Activated T-cell treated with anti-CD3 and anti-CD28 coated beads, Interleukin-2, amount 50 U/mL, for 24 hours (primary cell): ENCODE measurements around the gene OCA2.

Experiments
- DNase-seq: peaks from one replicate; pipeline ENCODE4 v3.0.0-alpha.2; 2020
- H3K27ac Mint-ChIP-seq: 2 replicates; pipeline ENCODE4 v1.8.0; 2020; ENCODE audit warnings: mild to moderate bottlenecking, mixed read lengths
- H3K27me3 Mint-ChIP-seq: 2 replicates; pipeline ENCODE4 v1.8.0; 2020; ENCODE audit warnings: mixed read lengths
- H3K36me3 Mint-ChIP-seq: 2 replicates; pipeline ENCODE4 v1.8.0; 2020; ENCODE audit warnings: low read depth, mixed read lengths
- H3K4me1 Mint-ChIP-seq: 2 replicates; pipeline ENCODE4 v1.8.0; 2020; ENCODE audit warnings: low read depth, mixed read lengths
- H3K4me3 Mint-ChIP-seq: 2 replicates; pipeline ENCODE4 v1.8.0; 2020; ENCODE audit warnings: mild to moderate bottlenecking, moderate library complexity, mixed read lengths
- H3K9me3 Mint-ChIP-seq: 2 replicates; pipeline ENCODE4 v1.8.0; 2020; ENCODE audit warnings: mixed read lengths

Gene OCA2

DNA sequence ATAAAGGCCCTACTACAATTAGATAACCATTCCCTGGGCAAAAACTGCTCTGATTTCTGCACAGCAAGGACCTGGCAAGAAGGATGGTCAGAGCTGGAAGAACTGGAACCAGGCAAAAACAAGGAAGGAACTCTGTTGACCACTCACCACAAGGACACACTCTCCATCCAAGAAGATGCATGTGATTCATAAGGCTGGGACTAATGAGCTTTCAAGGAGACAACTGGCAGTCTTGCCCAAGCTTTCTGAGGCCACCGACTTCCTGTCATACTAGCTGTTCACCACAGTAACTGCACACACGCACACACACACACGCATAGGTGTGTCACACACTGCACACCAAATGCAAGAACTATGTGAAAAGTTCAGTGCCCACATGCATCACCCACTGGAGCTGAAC is 256.6 kb downstream of the OCA2 start:
- DNase-seq: no peak
- peaks cover under 1% of the 10 kb centered on the region for H3K9me3 Mint-ChIP-seq
- H3K36me3 Mint-ChIP-seq: no peaks in the 10 kb centered on the region
- no peak overlapping the region for H3K27ac Mint-ChIP-seq
- no peaks in the 10 kb centered on the region for H3K4me1 Mint-ChIP-seq
- H3K27me3 Mint-ChIP-seq: peaks cover 6% of the 10 kb centered on the region
- no peak overlapping the region for H3K4me3 Mint-ChIP-seq

DNA sequence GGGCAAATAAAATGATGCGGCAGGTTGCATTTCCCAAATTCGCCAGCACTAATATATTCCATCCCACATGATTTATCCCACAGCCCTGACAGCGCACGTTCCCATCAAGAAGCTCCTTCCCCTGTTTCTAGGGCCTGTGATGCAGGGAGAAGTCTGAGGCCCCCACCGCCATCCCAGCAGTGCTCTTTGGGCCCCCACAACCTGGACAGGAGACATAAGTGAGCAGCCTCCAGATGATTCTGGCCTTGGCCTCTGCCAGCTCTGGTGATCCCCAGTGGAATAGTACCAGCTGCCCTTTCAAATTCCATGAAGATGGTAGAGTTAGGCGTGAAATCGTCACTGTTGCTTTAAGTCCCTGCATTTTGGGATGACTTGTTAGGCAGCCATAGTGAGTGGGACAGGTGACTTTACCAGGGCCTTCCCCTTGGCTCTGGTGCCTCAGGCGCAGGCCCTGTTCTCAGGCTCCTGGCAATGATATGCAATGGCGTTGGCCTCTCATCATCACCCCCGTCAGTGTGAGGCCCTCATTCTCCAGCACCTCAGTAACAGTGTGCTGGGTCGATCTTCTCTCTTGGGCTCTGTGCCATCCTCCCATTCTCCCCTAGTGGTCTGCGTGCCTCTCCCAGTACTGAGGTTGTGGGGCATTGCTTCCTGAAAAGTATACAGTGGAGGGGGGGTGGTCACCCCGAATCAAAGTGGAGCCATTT is 263.7 kb downstream of the OCA2 start:
- Mint-ChIP-seq H3K36me3 (no peaks in the 10 kb centered on the region), H3K4me3 (no peak overlapping the region), H3K27ac (no peak overlapping the region), H3K9me3 (no peaks in the 10 kb centered on the region), H3K27me3 (peaks cover 18% of the 10 kb centered on the region), H3K4me1 (no peaks in the 10 kb centered on the region)
- DNase-seq: no peak

DNA sequence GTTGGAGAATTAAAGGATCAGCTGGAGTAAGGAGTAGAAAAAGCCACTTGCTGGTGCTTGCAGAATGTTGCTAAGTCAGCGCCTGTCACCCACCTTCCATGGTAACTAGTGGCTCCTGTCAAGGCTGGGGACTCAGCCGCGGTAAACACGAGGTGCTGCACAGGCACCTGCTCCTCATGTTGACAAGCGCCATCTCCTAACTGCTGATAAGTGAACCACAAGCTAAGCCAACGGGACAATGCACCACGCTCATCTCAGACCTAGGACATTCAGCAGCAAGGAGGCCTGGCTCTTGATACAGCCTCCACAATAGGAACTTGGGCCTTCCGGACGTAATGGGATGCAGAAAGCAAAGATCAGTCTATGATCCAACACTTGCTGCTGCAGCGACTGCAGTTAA is 264.4 kb downstream of the OCA2 start:
- Mint-ChIP-seq H3K27ac (no peak overlapping the region), H3K27me3 (peaks cover 18% of the 10 kb centered on the region), H3K36me3 (no peaks in the 10 kb centered on the region)

DNA sequence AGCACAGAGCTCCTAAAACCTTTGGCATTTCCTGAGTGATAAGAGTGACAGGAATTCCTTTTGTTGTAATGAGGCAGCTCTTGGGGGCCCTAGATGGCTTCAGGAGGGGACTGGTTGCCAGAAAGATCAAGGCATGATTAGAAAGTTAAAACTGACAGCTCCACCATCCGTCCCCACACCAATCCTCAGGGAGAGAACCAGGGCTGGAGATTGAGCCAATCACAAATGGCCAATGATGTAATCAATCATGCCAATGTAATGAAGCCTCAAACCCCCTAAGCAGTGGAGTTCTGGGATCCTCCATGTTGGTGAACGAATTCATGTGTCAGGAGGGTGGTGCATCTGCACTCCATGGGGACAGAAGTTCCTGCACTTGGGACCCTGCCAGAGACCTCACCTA is 265.1 kb downstream of the OCA2 start:
- no peaks in the 10 kb centered on the region for H3K4me1 Mint-ChIP-seq
- no peak for DNase-seq
- no peaks in the 10 kb centered on the region for H3K36me3 Mint-ChIP-seq
- H3K4me3 Mint-ChIP-seq: no peak overlapping the region
- H3K27ac Mint-ChIP-seq: no peak overlapping the region
- peaks cover 18% of the 10 kb centered on the region for H3K27me3 Mint-ChIP-seq
- no peaks in the 10 kb centered on the region for H3K9me3 Mint-ChIP-seq

More for the DNA sequence above, 264.4 kb downstream of the OCA2 start:
- no peak overlapping the region for H3K4me3 Mint-ChIP-seq
- no peak for DNase-seq
- no peaks in the 10 kb centered on the region for H3K9me3 Mint-ChIP-seq
- H3K4me1 Mint-ChIP-seq: no peaks in the 10 kb centered on the region

DNA sequence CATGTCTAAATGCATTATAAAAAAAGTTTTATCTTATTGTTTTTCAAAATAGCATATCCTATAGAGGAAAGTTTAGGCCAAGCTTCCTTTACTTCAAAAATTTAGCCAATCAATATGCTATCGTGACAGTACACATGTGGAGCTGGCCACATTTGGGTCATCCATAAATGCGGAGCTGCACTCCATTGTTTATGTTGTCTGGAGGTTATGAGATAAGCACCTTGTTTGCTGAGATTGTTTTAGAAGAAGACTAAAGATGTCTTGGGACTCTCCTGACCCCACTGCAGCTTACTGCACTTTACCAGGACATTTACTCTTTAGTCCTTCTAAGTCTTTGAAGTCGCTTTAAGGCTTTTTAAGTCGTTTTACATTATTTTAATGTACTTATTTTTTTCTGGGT is 265.9 kb downstream of the OCA2 start:
- H3K36me3 Mint-ChIP-seq: no peaks in the 10 kb centered on the region
- H3K27ac Mint-ChIP-seq: no peak overlapping the region
- H3K9me3 Mint-ChIP-seq: no peaks in the 10 kb centered on the region
- H3K4me1 Mint-ChIP-seq: no peaks in the 10 kb centered on the region
- DNase-seq: no peak
- no peak overlapping the region for H3K4me3 Mint-ChIP-seq
- peaks cover 17% of the 10 kb centered on the region for H3K27me3 Mint-ChIP-seq

DNA sequence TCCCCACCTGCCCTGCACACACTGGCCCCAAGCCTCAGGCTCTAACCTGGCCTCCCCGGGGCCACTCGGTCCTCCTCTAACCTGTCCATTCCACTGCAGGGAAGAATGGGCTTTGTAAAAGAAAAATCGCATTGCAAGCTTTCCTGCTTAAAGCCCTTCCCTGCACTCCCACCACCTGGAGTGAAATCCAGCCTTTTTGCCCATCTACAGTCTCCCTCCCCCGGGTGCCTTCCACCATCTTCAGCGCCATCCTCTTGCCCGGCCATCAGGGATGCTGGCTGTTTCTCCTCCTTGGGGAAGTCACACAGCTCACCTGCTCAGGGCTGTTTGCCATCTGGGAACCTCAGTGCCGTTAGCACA is 266.9 kb downstream of the OCA2 start:
- no peak for DNase-seq
- peaks cover 8% of the 10 kb centered on the region for H3K27me3 Mint-ChIP-seq
- H3K9me3 Mint-ChIP-seq: no peaks in the 10 kb centered on the region
- no peak overlapping the region for H3K27ac Mint-ChIP-seq
- no peaks in the 10 kb centered on the region for H3K4me1 Mint-ChIP-seq
- no peak overlapping the region for H3K4me3 Mint-ChIP-seq
- no peaks in the 10 kb centered on the region for H3K36me3 Mint-ChIP-seq

DNA sequence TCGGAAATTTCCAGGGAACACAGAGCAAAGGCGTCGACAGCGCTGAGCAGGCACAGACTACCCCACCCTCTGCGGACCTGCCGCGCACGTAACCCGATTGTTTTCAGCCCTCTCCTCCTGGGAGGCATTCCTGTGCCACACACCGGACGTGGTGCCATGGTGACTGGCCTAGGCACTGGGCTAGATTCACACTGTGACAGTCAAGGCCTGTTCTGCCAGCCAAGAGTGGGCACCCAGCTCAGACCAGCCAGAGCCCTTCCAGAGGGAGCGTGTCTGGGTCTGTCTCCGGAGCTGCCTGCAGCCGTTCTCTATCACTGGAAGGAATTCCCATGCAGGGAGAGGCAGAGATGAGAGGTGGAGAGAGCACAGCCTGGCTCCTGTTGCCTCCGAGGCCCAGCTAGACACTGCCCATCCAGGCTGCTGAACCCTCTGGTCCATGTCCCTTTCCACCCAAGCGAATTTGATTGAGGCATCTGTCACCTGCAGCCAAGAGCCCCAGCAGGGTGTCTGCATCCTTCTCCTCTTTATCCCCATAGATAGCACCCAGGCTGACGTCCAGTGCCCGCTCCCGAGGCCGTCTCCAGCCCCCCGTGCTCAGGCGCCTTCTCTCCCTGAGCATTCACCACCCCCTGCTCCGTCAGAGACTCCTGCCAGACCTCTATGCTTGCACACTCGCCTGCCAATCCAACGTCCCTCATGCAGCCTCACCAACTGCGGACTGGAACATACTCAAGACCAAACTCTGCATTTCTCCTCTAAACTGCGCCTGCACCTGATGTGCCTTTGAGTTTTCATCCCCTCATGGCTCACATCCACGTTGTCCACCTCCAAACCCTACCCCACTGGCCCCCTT is 267.5 kb downstream of the OCA2 start:
- Mint-ChIP-seq H3K4me3 (no peak overlapping the region), H3K36me3 (no peaks in the 10 kb centered on the region), H3K4me1 (no peaks in the 10 kb centered on the region), H3K9me3 (no peaks in the 10 kb centered on the region), H3K27ac (no peak overlapping the region), H3K27me3 (peaks cover 5% of the 10 kb centered on the region)
- no peak for DNase-seq

DNA sequence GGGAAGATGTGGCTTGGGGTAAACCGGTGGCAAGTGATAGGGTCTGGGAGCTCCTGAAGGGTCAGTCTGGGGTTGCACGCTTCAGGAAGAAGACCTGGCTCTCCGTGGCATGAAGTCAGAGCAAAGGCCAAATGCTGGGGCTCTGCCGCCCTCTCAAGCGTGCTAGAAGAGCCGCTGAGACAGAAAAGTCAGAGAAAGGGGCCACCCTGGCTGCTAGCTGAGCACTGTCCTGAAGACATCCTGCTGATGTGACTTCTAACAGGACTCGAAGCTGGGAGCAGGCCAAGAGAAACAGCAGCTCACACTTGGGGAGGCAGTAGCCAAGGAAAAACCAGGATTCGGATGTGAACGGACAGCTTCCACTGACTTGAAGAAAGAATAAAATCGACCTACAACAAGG is 270.4 kb downstream of the OCA2 start:
- Mint-ChIP-seq H3K4me1 (no peaks in the 10 kb centered on the region), H3K27me3 (no peaks in the 10 kb centered on the region), H3K27ac (no peak overlapping the region), H3K4me3 (no peak overlapping the region), H3K9me3 (no peaks in the 10 kb centered on the region), H3K36me3 (no peaks in the 10 kb centered on the region)
- DNase-seq: no peak

DNA sequence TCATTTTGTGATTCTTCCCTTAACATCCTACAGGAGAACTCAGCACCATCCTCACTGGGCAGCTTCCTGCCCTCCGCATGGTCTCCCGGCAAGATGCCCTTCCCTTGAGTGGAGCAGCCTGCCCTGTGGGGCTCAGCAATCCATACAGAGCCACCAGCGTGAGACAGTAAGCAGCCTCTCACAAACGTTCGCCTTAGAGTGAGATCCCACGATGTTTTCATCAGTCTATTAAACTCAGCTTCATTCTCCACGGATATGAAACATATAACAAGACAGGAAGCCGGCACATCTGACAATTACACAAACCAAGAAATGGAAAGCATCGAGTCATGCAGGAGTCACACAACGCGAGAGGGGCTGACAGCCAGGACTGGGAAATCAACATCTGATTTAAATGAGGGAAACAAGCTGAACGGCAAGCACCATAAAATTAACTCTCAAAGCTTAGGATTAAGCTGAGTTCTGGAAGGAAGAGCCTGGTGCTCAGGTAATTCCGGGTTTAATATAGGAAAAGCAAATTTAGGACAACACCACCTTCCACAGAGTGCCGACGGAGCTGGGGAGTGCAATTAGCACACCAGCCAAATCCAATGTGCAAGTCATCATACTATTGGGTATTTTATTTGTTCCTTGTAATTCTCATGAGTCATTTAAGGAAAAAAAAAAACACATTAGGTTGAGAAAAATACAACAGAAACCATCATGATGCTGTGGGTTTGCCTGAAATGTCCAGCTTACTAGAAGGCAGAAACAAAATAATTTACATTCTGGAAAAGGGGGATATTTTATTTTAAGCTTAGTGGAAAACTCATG is 272.0 kb downstream of the OCA2 start:
- H3K4me3 Mint-ChIP-seq: no peak overlapping the region
- no peaks in the 10 kb centered on the region for H3K27me3 Mint-ChIP-seq
- no peaks in the 10 kb centered on the region for H3K36me3 Mint-ChIP-seq
- no peak overlapping the region for H3K27ac Mint-ChIP-seq
- DNase-seq: no peak
- H3K4me1 Mint-ChIP-seq: no peaks in the 10 kb centered on the region
- no peaks in the 10 kb centered on the region for H3K9me3 Mint-ChIP-seq

DNA sequence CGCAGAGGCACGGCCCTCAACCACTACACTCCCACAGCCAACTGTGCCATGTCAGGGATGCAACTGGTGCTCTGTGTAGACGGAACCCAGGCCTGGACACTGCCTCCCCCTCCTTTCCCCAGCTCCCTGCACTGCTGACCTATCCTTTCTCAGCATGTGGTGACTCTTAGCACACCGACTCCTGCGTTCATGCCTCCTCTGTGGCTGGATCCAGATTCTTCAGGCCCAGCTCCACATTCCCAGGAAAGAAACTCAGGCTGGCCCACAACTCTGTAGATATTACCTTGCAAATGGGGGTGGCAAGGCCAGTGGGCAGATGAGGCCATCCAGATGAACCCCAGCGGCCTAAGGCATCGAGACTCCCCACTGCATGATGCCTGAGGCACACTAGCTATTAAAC is 272.7 kb downstream of the OCA2 start:
- Mint-ChIP-seq H3K4me3 (no peak overlapping the region), H3K9me3 (peaks cover 1% of the 10 kb centered on the region), H3K27me3 (no peaks in the 10 kb centered on the region), H3K27ac (no peak overlapping the region), H3K36me3 (no peaks in the 10 kb centered on the region), H3K4me1 (no peaks in the 10 kb centered on the region)
- DNase-seq: no peak

DNA sequence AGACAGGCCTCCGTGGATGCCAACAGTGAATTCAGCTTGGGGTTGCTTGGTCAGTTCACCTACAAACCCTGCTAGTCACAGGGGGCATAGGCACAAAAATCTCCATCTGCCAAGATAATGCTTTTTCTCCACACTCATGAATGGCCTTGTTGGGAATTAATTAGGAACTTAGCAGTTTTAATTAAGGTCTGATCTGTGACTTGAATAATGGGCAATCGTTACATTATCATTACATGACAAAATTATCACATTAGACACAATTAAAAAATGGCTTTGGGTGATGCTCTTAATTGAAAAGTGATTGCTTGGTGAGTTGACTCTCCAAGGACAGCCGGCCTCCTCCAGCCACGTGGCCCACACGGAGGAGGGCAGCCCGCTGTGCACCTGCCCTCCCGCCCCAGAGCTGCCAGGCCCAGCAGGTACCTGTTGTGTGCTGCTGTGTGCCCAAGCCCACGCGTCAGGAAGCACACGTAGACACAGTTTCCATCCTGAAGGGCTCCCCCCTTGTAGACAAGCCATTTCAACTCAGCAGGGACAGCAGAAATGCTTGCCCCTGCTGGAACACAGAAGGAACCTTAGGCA is 274.2 kb downstream of the OCA2 start:
- H3K27ac Mint-ChIP-seq: no peak overlapping the region
- H3K27me3 Mint-ChIP-seq: peaks cover 3% of the 10 kb centered on the region
- no peak overlapping the region for H3K4me3 Mint-ChIP-seq
- H3K36me3 Mint-ChIP-seq: no peaks in the 10 kb centered on the region
- no peaks in the 10 kb centered on the region for H3K4me1 Mint-ChIP-seq
- no peak for DNase-seq
- H3K9me3 Mint-ChIP-seq: peaks cover 4% of the 10 kb centered on the region

DNA sequence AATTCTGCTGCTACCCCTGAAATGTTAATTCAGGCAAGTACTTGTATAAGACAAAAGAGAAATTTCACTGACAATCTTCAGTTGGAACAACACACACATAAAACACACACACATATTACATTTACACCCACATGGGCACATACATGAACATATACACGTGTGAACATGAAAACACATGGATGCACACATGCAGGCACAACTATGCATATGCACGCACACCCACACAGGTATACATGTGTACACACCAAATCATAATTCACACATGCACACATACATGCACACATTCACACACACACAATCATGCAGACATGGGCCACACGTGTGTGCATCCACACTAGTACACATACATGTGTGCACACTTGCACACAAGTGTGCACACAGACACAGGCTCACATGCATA is 277.8 kb downstream of the OCA2 start:
- H3K27me3 Mint-ChIP-seq: peaks cover 3% of the 10 kb centered on the region
- H3K9me3 Mint-ChIP-seq: peaks cover 20% of the 10 kb centered on the region
- H3K27ac Mint-ChIP-seq: no peak overlapping the region
- H3K36me3 Mint-ChIP-seq: no peaks in the 10 kb centered on the region
- no peak overlapping the region for H3K4me3 Mint-ChIP-seq
- H3K4me1 Mint-ChIP-seq: no peaks in the 10 kb centered on the region
- no peak for DNase-seq

DNA sequence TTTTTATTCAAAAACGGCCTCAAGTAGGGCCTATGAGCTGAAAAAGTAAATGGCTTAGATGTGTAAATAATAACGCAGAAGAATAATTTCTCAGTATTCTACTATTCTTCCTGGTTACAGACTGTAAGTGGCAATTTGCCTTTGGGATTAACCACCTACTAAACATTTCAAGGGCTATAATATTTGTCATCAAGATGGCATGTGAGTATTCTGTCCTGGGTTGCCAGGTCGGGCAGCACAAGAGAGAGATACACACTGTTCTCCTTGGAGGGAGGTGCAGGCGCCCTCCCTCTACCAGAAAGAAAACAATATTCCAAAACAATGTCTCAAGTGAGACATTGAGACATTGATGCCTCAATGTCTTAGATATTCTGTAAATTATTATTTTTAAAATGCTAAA is 278.4 kb downstream of the OCA2 start:
- Mint-ChIP-seq H3K27ac (no peak overlapping the region), H3K27me3 (peaks cover 3% of the 10 kb centered on the region), H3K36me3 (no peaks in the 10 kb centered on the region), H3K4me1 (no peaks in the 10 kb centered on the region), H3K9me3 (peaks cover 20% of the 10 kb centered on the region), H3K4me3 (no peak overlapping the region)
- no peak for DNase-seq

DNA sequence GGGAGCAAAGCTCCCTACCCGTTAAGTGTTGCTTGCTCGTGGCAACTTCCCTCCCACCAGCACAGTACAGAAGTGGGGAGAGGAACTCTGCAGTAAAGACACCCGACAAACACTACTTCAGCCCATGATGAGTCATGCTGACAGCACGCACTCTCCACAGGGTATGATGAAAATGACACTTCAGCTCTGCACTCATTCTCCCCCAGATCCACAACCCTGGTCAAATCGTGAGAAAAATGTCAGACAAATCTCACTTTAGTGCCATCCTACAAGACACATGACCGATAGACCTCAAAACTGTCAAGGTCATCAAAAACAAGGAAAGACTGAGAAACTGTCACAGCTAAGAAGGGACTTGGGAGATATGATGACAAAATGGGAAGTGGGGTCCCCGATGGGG is 278.9 kb downstream of the OCA2 start:
- peaks cover 3% of the 10 kb centered on the region for H3K27me3 Mint-ChIP-seq
- peaks cover 20% of the 10 kb centered on the region for H3K9me3 Mint-ChIP-seq
- DNase-seq: no peak
- H3K36me3 Mint-ChIP-seq: no peaks in the 10 kb centered on the region
- H3K4me1 Mint-ChIP-seq: no peaks in the 10 kb centered on the region
- H3K4me3 Mint-ChIP-seq: no peak overlapping the region
- no peak overlapping the region for H3K27ac Mint-ChIP-seq
